Stimulated activated naive CD8-positive, alpha-beta T cell treated with anti-CD3 and anti-CD28 coated beads, Interleukin-15, Interleukin-2, amounts not matched to agents 100 U/mL and 50 U/mL, for 24 hours (primary cell): Measurements from ENCODE around the gene GLI1.
"Not testable (repeated sequence)": the region's sequence is repeated elsewhere in the genome, so short reads cannot be mapped to it uniquely, and the experiment has no call there.

Source experiments
- ATAC-seq: fragments of 150-1000 bp; cut with Tn5 transposase; one replicate; pipeline ENCODE4 v1.10.0; 2021
- DNase-seq: peaks from one replicate; pipeline ENCODE4 v3.0.0; 2021

GLI1 gene

GRCh38 chr12:57498132-57498502 lies 38.5 kb downstream of the GLI1 start:
- no peak for ATAC-seq
- no peak for DNase-seq

- ATAC-seq (no peak), DNase-seq (no peak)
These were observed 39.0 kb downstream of the GLI1 start for GRCh38 chr12:57498571-57498970.

- ATAC-seq: no peak
- no peak for DNase-seq
These were observed 40.6 kb downstream of the GLI1 start for GRCh38 chr12:57500213-57500612.

- DNase-seq, ATAC-seq: not testable (repeated sequence)
These were observed 42.9 kb downstream of the GLI1 start for GRCh38 chr12:57502311-57502969.

- ATAC-seq, DNase-seq: not testable (repeated sequence)
These were observed 47.0 kb downstream of the GLI1 start for GRCh38 chr12:57506541-57506940.

GRCh38 chr12:57507796-57508195 lies 48.2 kb downstream of the GLI1 start:
- not testable (repeated sequence) for DNase-seq, ATAC-seq

GRCh38 chr12:57511161-57511560 lies 51.6 kb downstream of the GLI1 start:
- no peak for ATAC-seq
- no peak for DNase-seq

- DNase-seq: no peak
- no peak for ATAC-seq
These were observed 52.2 kb downstream of the GLI1 start for GRCh38 chr12:57511588-57512325.

GRCh38 chr12:57512665-57513064 lies 53.1 kb downstream of the GLI1 start:
- ATAC-seq (no peak), DNase-seq (no peak)

- ATAC-seq (no peak), DNase-seq (no peak)
These were observed 53.7 kb downstream of the GLI1 start for GRCh38 chr12:57513266-57513665.

- ATAC-seq, DNase-seq: not testable (repeated sequence)
These were observed 54.1 kb downstream of the GLI1 start for GRCh38 chr12:57513677-57514076.

- not testable (repeated sequence) for ATAC-seq, DNase-seq
These were observed 54.7 kb downstream of the GLI1 start for GRCh38 chr12:57514246-57514645.

- ATAC-seq (no peak), DNase-seq (no peak)
These were observed 55.3 kb downstream of the GLI1 start for GRCh38 chr12:57514720-57515407.

GRCh38 chr12:57515408-57515933 lies 55.9 kb downstream of the GLI1 start:
- ATAC-seq (no peak), DNase-seq (no peak)

GRCh38 chr12:57515934-57516541 lies 56.5 kb downstream of the GLI1 start:
- ATAC-seq (no peak), DNase-seq (no peak)

- no peak for DNase-seq
- no peak for ATAC-seq
These were observed 57.1 kb downstream of the GLI1 start for GRCh38 chr12:57516617-57517153.

- no peak for ATAC-seq
- DNase-seq: no peak
These were observed 57.6 kb downstream of the GLI1 start for GRCh38 chr12:57517187-57517586.

- ATAC-seq, DNase-seq: not testable (repeated sequence)
These were observed 58.1 kb downstream of the GLI1 start for GRCh38 chr12:57517718-57518117.

GRCh38 chr12:57518176-57518919 lies 58.8 kb downstream of the GLI1 start:
- ATAC-seq (no peak), DNase-seq (no peak)

GRCh38 chr12:57518920-57519795 lies 59.6 kb downstream of the GLI1 start:
- ATAC-seq (no peak), DNase-seq (peak; percentile 37)

GRCh38 chr12:57519796-57520052 lies 60.1 kb downstream of the GLI1 start:
- DNase-seq: peak; percentile 35
- ATAC-seq: no peak
